ENCODE measurements around the gene GFOD2. TPM values are rescaled to one million over a fixed set of nuclear protein-coding genes. Genes with fewer than 3 reads are reported as not detected.
A peak's percentile ranks its signal among the peaks of the same experiment; 100 is the strongest.

Gene GFOD2, protein sequence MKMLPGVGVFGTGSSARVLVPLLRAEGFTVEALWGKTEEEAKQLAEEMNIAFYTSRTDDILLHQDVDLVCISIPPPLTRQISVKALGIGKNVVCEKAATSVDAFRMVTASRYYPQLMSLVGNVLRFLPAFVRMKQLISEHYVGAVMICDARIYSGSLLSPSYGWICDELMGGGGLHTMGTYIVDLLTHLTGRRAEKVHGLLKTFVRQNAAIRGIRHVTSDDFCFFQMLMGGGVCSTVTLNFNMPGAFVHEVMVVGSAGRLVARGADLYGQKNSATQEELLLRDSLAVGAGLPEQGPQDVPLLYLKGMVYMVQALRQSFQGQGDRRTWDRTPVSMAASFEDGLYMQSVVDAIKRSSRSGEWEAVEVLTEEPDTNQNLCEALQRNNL
- total RNA-seq: 10 to 100 TPM; 18.7 to 27.3 TPM
- polyA plus RNA-seq: 1 to 10 TPM; 7.4 to 8.5 TPM
- long read RNA-seq, donor 1, transcript GFOD2-201 (3 exons, 2,126 nt): major isoform, 58 of 74 reads
- long read RNA-seq, donor 1, partial matches to known transcripts: 5 of 74 reads
- long read RNA-seq, donor 1, other reads (novel, unspliced or antisense): 6 of 74 reads
- long read RNA-seq, donor 2, transcript GFOD2-201 (3 exons, 2,126 nt): major isoform, 11 of 19 reads
- long read RNA-seq, donor 2, partial matches to known transcripts: 0 of 19 reads
- long read RNA-seq, donor 2, other reads (novel, unspliced or antisense): 5 of 19 reads

- no peaks in the 10 kb centered on the region for H3K9me3 ChIP-seq (ENCODE audit: control insufficient read depth, low read length)
- intact Hi-C loops (cut with DNase I): no loop called here
- peak; percentile 98 to 99 for DNase-seq
- no peaks in the 10 kb centered on the region for H3K36me3 ChIP-seq (ENCODE audit: control insufficient read depth in 1 of 2, insufficient read depth in 2 of 2, low read length in 1 of 2)
- WGBS, 2 donors: 0 to 1% methylated on average over 48 to 59 of the region's 59 CpGs
- ATAC-seq (ENCODE audit: low FRiP score): peak; percentile 99
- peak within 1 kb of the TSS; percentile 53 to 74 for H3K4me3 ChIP-seq (ENCODE audit: low read length in 2 of 2)
- H3K27me3 ChIP-seq (ENCODE audit: control insufficient read depth in 1 of 2, insufficient read depth in 2 of 2, low read length in 1 of 2): no peaks in the 10 kb centered on the region
- H3K4me1 ChIP-seq (ENCODE audit: control insufficient read depth in 1 of 2, insufficient read depth in 2 of 2, low read length in 2 of 2): no peaks in the 10 kb centered on the region
- H3K27ac ChIP-seq (ENCODE audit: low read depth in 1 of 2, low read length in 2 of 2): peak within 1 kb of the TSS in 1 of 2 donors; percentile 56
Measured at GRCh38 chr16:67719048-67719777, at the start of gene GFOD2. Gene GFOD2 (minus strand): TSS chr16:67719316. CDS start chr16:67685715, 33,601 bp downstream.

- H3K27ac ChIP-seq (ENCODE audit: low read depth in 1 of 2, low read length in 2 of 2): no peak overlapping the region
- no peaks in the 10 kb centered on the region for H3K27me3 ChIP-seq (ENCODE audit: control insufficient read depth in 1 of 2, insufficient read depth in 2 of 2, low read length in 1 of 2)
- no peaks in the 10 kb centered on the region for H3K36me3 ChIP-seq (ENCODE audit: control insufficient read depth in 1 of 2, insufficient read depth in 2 of 2, low read length in 1 of 2)
- no peak overlapping the region for H3K4me3 ChIP-seq (ENCODE audit: low read length in 2 of 2)
- H3K9me3 ChIP-seq (ENCODE audit: control insufficient read depth, low read length): no peaks in the 10 kb centered on the region
- no peak for ATAC-seq (ENCODE audit: low FRiP score)
- no peaks in the 10 kb centered on the region for H3K4me1 ChIP-seq (ENCODE audit: control insufficient read depth in 1 of 2, insufficient read depth in 2 of 2, low read length in 2 of 2)
- intact Hi-C loops (cut with DNase I): no loop called here
- WGBS, 2 donors: 77 to 78% methylated on average over 7 of the region's 7 CpGs
- DNase-seq: no peak
Measured at GRCh38 chr16:67767953-67768352, 48.8 kb upstream of the GFOD2 start.

DNA sequence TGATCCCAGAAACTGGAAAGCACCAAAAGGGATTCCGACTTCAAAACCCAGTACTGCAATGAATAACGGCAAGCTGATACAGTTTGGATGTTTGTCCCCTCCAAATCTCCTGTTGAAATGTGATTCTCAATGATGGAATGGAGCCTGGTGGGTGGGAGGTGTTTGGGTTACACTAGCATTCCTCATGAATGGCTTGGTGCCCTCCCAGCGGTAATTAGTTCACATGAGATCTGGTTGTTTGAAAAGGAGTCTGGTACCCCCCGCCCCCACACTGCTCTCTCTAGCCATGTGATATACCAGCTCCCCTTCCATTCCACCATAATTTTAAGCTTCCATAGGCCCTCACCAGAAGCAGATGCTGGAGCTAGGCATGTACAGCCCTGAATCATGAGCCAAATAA is 47.2 kb upstream of the GFOD2 start:
- H3K36me3 ChIP-seq (ENCODE audit: control insufficient read depth in 1 of 2, insufficient read depth in 2 of 2, low read length in 1 of 2): no peaks in the 10 kb centered on the region
- no peaks in the 10 kb centered on the region for H3K27me3 ChIP-seq (ENCODE audit: control insufficient read depth in 1 of 2, insufficient read depth in 2 of 2, low read length in 1 of 2)
- intact Hi-C loops (cut with DNase I): no loop called here
- no peaks in the 10 kb centered on the region for H3K4me1 ChIP-seq (ENCODE audit: control insufficient read depth in 1 of 2, insufficient read depth in 2 of 2, low read length in 2 of 2)
- no peak for DNase-seq
- WGBS, 2 donors: 88 to 91% methylated on average over 4 of the region's 4 CpGs
- H3K27ac ChIP-seq (ENCODE audit: low read depth in 1 of 2, low read length in 2 of 2): no peak overlapping the region
- H3K4me3 ChIP-seq (ENCODE audit: low read length in 2 of 2): no peak overlapping the region
- no peaks in the 10 kb centered on the region for H3K9me3 ChIP-seq (ENCODE audit: control insufficient read depth, low read length)
- no peak for ATAC-seq (ENCODE audit: low FRiP score)

DNA sequence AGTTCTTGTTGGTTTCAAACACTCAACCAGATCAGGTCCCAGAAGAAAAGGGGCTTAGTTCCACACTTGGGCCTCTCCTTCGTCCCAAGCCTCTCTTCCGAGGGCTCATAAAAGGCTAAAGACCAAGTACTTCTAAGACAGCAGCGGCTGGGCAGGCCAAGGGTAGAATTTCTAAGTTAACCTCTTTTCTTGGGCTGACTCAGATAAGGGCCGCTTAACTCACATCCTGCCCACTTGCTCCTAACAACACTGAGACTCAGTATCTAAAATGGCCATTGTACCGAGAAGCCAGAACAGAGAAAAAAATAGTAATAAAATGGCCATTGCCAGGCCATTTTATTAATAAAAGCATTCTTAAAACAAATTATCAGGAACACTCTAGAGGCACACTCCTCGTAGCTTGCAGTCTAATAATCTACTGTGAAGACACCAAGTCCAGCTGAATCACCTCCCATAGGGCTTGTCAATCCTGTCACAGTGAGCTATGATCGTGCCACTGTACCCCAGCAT is 45.1 kb upstream of the GFOD2 start:
- WGBS, 2 donors: 94 to 95% methylated on average over 7 of the region's 7 CpGs

GRCh38 chr16:67763066-67763465 is 44.0 kb upstream of the GFOD2 start:
- Histone ChIP-seq H3K36me3 (ENCODE audit: control insufficient read depth in 1 of 2, insufficient read depth in 2 of 2, low read length in 1 of 2) (peaks cover 0 to 2% of the 10 kb centered on the region in 2 donors), H3K27ac (ENCODE audit: low read depth in 1 of 2, low read length in 2 of 2) (no peak overlapping the region), H3K4me3 (ENCODE audit: low read length in 2 of 2) (no peak overlapping the region), H3K4me1 (ENCODE audit: control insufficient read depth in 1 of 2, insufficient read depth in 2 of 2, low read length in 2 of 2) (no peaks in the 10 kb centered on the region), H3K9me3 (ENCODE audit: control insufficient read depth, low read length) (no peaks in the 10 kb centered on the region), H3K27me3 (ENCODE audit: control insufficient read depth in 1 of 2, insufficient read depth in 2 of 2, low read length in 1 of 2) (no peaks in the 10 kb centered on the region)
- peak; percentile 11 for ATAC-seq (ENCODE audit: low FRiP score)
- 94% methylated on average over 5 of the region's 5 CpGs for WGBS, 2 donors
- DNase-seq: no peak
- intact Hi-C loops (cut with DNase I): no loop called here

More for the DNA sequence above, 45.1 kb upstream of the GFOD2 start:
- H3K27ac ChIP-seq (ENCODE audit: low read depth in 1 of 2, low read length in 2 of 2): no peak overlapping the region
- H3K27me3 ChIP-seq (ENCODE audit: control insufficient read depth in 1 of 2, insufficient read depth in 2 of 2, low read length in 1 of 2): no peaks in the 10 kb centered on the region
- DNase-seq (no peak), ATAC-seq (ENCODE audit: low FRiP score) (no peak)
- intact Hi-C loops (cut with DNase I): no loop called here
- H3K4me1 ChIP-seq (ENCODE audit: control insufficient read depth in 1 of 2, insufficient read depth in 2 of 2, low read length in 2 of 2): no peaks in the 10 kb centered on the region
- H3K4me3 ChIP-seq (ENCODE audit: low read length in 2 of 2): no peak overlapping the region
- H3K36me3 ChIP-seq (ENCODE audit: control insufficient read depth in 1 of 2, insufficient read depth in 2 of 2, low read length in 1 of 2): peaks cover 0 to 2% of the 10 kb centered on the region in 2 donors
- no peaks in the 10 kb centered on the region for H3K9me3 ChIP-seq (ENCODE audit: control insufficient read depth, low read length)

DNA sequence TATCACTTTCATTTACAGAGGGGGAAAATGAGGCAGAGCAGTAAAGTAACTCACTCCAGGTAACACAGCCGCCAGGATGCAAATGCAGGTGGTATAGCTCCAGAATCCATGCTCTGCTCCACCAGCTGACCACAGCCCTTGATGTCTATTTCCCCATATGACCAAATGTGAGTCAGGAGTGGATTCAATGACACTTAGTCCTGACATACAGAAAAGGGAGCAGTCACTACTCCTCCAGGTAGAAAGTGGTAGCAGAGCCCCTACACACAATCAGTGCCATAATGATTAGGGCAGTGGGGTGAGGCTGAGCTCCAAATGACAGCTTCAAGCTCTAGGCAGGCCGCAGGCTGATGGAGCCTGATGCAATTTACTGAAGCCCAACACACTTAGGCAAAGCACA is 43.3 kb upstream of the GFOD2 start:
- ATAC-seq (ENCODE audit: low FRiP score) (no peak), DNase-seq (no peak)
- whole genome bisulfite sequencing, 2 donors: 93 to 99% methylated on average over 2 of the region's 2 CpGs
- Histone ChIP-seq H3K9me3 (ENCODE audit: control insufficient read depth, low read length) (no peaks in the 10 kb centered on the region), H3K36me3 (ENCODE audit: control insufficient read depth in 1 of 2, insufficient read depth in 2 of 2, low read length in 1 of 2) (peaks cover 0 to 2% of the 10 kb centered on the region in 2 donors), H3K4me1 (ENCODE audit: control insufficient read depth in 1 of 2, insufficient read depth in 2 of 2, low read length in 2 of 2) (no peaks in the 10 kb centered on the region), H3K27ac (ENCODE audit: low read depth in 1 of 2, low read length in 2 of 2) (no peak overlapping the region), H3K4me3 (ENCODE audit: low read length in 2 of 2) (no peak overlapping the region), H3K27me3 (ENCODE audit: control insufficient read depth in 1 of 2, insufficient read depth in 2 of 2, low read length in 1 of 2) (no peaks in the 10 kb centered on the region)
- intact Hi-C loops (cut with DNase I): no loop called here

- no peak overlapping the region for H3K4me3 ChIP-seq (ENCODE audit: low read length in 2 of 2)
- no peaks in the 10 kb centered on the region for H3K27me3 ChIP-seq (ENCODE audit: control insufficient read depth in 1 of 2, insufficient read depth in 2 of 2, low read length in 1 of 2)
- intact Hi-C loops (cut with DNase I): no loop called here
- no peaks in the 10 kb centered on the region for H3K9me3 ChIP-seq (ENCODE audit: control insufficient read depth, low read length)
- no peak overlapping the region for H3K27ac ChIP-seq (ENCODE audit: low read depth in 1 of 2, low read length in 2 of 2)
- no peaks in the 10 kb centered on the region for H3K4me1 ChIP-seq (ENCODE audit: control insufficient read depth in 1 of 2, insufficient read depth in 2 of 2, low read length in 2 of 2)
- DNase-seq (no peak), ATAC-seq (ENCODE audit: low FRiP score) (no peak)
- peaks cover 0 to 2% of the 10 kb centered on the region in 2 donors for H3K36me3 ChIP-seq (ENCODE audit: control insufficient read depth in 1 of 2, insufficient read depth in 2 of 2, low read length in 1 of 2)
- WGBS, 2 donors: 94 to 100% methylated on average over 1 of the region's 1 CpG
Measured at GRCh38 chr16:67761924-67762323, 42.8 kb upstream of the GFOD2 start.

DNA sequence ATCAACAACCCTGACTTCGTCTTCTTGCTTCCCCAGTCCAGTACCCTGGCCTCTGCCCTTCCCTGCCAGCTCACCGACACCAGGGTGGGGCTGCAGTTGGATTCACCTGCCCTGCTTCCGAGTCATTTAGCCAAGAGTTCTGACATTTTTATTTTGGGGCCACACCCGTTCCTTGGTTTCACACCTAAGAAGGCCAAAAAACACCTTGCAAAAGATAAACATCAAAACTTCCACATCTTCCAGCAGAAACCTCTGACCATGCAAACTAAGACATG is 41.8 kb upstream of the GFOD2 start:
- intact Hi-C loops (cut with DNase I): no loop called here
- WGBS, 2 donors: 87 to 89% methylated on average over 4 of the region's 4 CpGs

More for the DNA sequence above, 41.8 kb upstream of the GFOD2 start:
- DNase-seq: no peak
- Histone ChIP-seq H3K27ac (ENCODE audit: low read depth in 1 of 2, low read length in 2 of 2) (no peak overlapping the region), H3K36me3 (ENCODE audit: control insufficient read depth in 1 of 2, insufficient read depth in 2 of 2, low read length in 1 of 2) (peaks cover 0 to 2% of the 10 kb centered on the region in 2 donors), H3K9me3 (ENCODE audit: control insufficient read depth, low read length) (no peaks in the 10 kb centered on the region), H3K4me1 (ENCODE audit: control insufficient read depth in 1 of 2, insufficient read depth in 2 of 2, low read length in 2 of 2) (no peaks in the 10 kb centered on the region), H3K4me3 (ENCODE audit: low read length in 2 of 2) (no peak overlapping the region), H3K27me3 (ENCODE audit: control insufficient read depth in 1 of 2, insufficient read depth in 2 of 2, low read length in 1 of 2) (no peaks in the 10 kb centered on the region)
- ATAC-seq (ENCODE audit: low FRiP score): no peak
